ENCODE results near the gene SYCE3. TPM values are rescaled to one million over a fixed set of nuclear protein-coding genes. Genes with fewer than 3 reads are reported as not detected.

The SYCE3 gene
- total RNA-seq, 1 experiment from 2014 or later, result not detected

- H3K36me3 Mint-ChIP-seq (ENCODE audit: insufficient read depth, unreplicated experiment), result peaks cover 54% of the 10 kb centered on the region
- intact Hi-C loops (cut with micrococcal nuclease; ENCODE audit: unreplicated experiment), result no loop called here
- BruUV-seq (replicated peaks), result no TSS peak
Measured at GRCh38 chr22:50570861-50571260, 8.1 kb upstream of the SYCE3 start.

GRCh38 chr22:50569896-50570535 is 7.3 kb upstream of the SYCE3 start:
- CTCF ChIA-PET, result interaction anchor here (0.5 kb wide), 1 partner anchor 50 kb away, joined by 3 read pairs; no protein-coding TSS in a partner anchor
- no peaks in the 10 kb centered on the region for H3K4me1 Mint-ChIP-seq (ENCODE audit: low read depth, unreplicated experiment)
- intact Hi-C loops (cut with micrococcal nuclease; ENCODE audit: unreplicated experiment), result no loop called here
- no peaks in the 10 kb centered on the region for H3K27me3 Mint-ChIP-seq (ENCODE audit: unreplicated experiment)
- no peak for DNase-seq
- TF ChIP-seq CTCF (IDR thresholded peaks at IDR 0.05; ENCODE audit: unreplicated experiment), result no peak
- H3K4me3 Mint-ChIP-seq (ENCODE audit: low read depth, unreplicated experiment), result no peak overlapping the region
- peaks cover 46% of the 10 kb centered on the region for H3K36me3 Mint-ChIP-seq (ENCODE audit: insufficient read depth, unreplicated experiment)
- no TSS peak for BruUV-seq (replicated peaks)
- H3K9me3 Mint-ChIP-seq (ENCODE audit: low read depth, unreplicated experiment), result no peaks in the 10 kb centered on the region
- H3K27ac Mint-ChIP-seq (ENCODE audit: unreplicated experiment), result no peak overlapping the region

More at GRCh38 chr22:50570861-50571260, 8.1 kb upstream of the SYCE3 start:
- CTCF ChIA-PET, result no interaction called here
- H3K27me3 Mint-ChIP-seq (ENCODE audit: unreplicated experiment), result no peaks in the 10 kb centered on the region
- no peak overlapping the region for H3K4me3 Mint-ChIP-seq (ENCODE audit: low read depth, unreplicated experiment)
- no peak for DNase-seq
- no peak overlapping the region for H3K27ac Mint-ChIP-seq (ENCODE audit: unreplicated experiment)
- H3K9me3 Mint-ChIP-seq (ENCODE audit: low read depth, unreplicated experiment), result no peaks in the 10 kb centered on the region
- no peaks in the 10 kb centered on the region for H3K4me1 Mint-ChIP-seq (ENCODE audit: low read depth, unreplicated experiment)
- no peak for TF ChIP-seq CTCF (IDR thresholded peaks at IDR 0.05; ENCODE audit: unreplicated experiment)

- TF ChIP-seq CTCF (IDR thresholded peaks at IDR 0.05; ENCODE audit: unreplicated experiment), result no peak
- intact Hi-C loops (cut with micrococcal nuclease; ENCODE audit: unreplicated experiment), result no loop called here
- Mint-ChIP-seq H3K9me3 (ENCODE audit: low read depth, unreplicated experiment) (no peaks in the 10 kb centered on the region), H3K27me3 (ENCODE audit: unreplicated experiment) (no peaks in the 10 kb centered on the region), H3K27ac (ENCODE audit: unreplicated experiment) (no peak overlapping the region), H3K4me1 (ENCODE audit: low read depth, unreplicated experiment) (no peaks in the 10 kb centered on the region), H3K36me3 (ENCODE audit: insufficient read depth, unreplicated experiment) (peaks cover 38% of the 10 kb centered on the region), H3K4me3 (ENCODE audit: low read depth, unreplicated experiment) (no peak overlapping the region)
- CTCF ChIA-PET, result no interaction called here
- no TSS peak for BruUV-seq (replicated peaks)
- DNase-seq, result no peak
Measured at GRCh38 chr22:50569041-50569459, 6.3 kb upstream of the SYCE3 start.

GRCh38 chr22:50568626-50569025 is 5.9 kb upstream of the SYCE3 start:
- Mint-ChIP-seq H3K27me3 (ENCODE audit: unreplicated experiment) (no peaks in the 10 kb centered on the region), H3K27ac (ENCODE audit: unreplicated experiment) (no peak overlapping the region), H3K9me3 (ENCODE audit: low read depth, unreplicated experiment) (no peaks in the 10 kb centered on the region), H3K36me3 (ENCODE audit: insufficient read depth, unreplicated experiment) (peaks cover 36% of the 10 kb centered on the region), H3K4me1 (ENCODE audit: low read depth, unreplicated experiment) (no peaks in the 10 kb centered on the region), H3K4me3 (ENCODE audit: low read depth, unreplicated experiment) (no peak overlapping the region)
- no TSS peak for BruUV-seq (replicated peaks)
- TF ChIP-seq CTCF (IDR thresholded peaks at IDR 0.05; ENCODE audit: unreplicated experiment), result no peak
- DNase-seq, result no peak
- intact Hi-C loops (cut with micrococcal nuclease; ENCODE audit: unreplicated experiment), result no loop called here
- CTCF ChIA-PET, result no interaction called here

Data from Calu3 (cell line).